ENCODE measurements around the gene HOXA6. TPM values are rescaled to one million over a fixed set of nuclear protein-coding genes. Genes with fewer than 3 reads are reported as not detected.

Gene HOXA6
- total and polyA plus RNA-seq, 9 of the 15 experiments (the other 6 are each of a cell fraction or from before 2014, with no cell fraction given), result not detected

DNA sequence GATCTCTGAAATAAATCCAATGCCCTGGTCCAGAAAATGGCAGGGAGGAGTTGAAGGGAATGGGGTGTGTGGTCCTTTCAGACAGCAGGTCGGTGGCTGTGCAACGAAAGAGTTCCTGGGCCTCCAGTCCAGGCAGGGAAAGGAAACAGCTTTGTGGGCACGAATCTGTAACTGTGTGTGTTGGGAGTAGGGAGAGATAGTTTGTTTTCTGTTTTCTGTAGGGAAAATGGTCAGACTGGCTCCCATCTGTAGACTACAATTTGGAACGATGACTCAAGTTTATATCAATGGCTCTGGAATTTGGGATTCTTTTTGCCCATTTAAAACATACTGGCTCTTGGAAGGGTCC is 20.3 kb upstream of the HOXA6 start:
- BruUV-seq (replicated peaks), result no TSS peak
- Histone ChIP-seq H3K9me1 (ENCODE audit: control insufficient read depth, insufficient read depth, low read length) (no peaks in the 10 kb centered on the region), H3K4me3 (no peak overlapping the region), H4K20me1 (replicated peaks; ENCODE audit: control insufficient read depth, insufficient read depth, low read length) (no peaks in the 10 kb centered on the region), H3K79me2 (ENCODE audit: control insufficient read depth, insufficient read depth, low read length) (no peaks in the 10 kb centered on the region), H3K27ac (ENCODE audit: extremely low read depth, low read depth, low read length) (no peak overlapping the region), H3K27me3 (ENCODE audit: control insufficient read depth in 2 of 2, insufficient read depth in 2 of 2, low read length in 2 of 2) (peaks cover 35 to 79% of the 10 kb centered on the region in 2 experiments), H3K4me1 (replicated peaks in 1 of 2; ENCODE audit: control insufficient read depth in 2 of 2, insufficient read depth in 2 of 2, low read length in 2 of 2) (peaks cover 0 to 13% of the 10 kb centered on the region in 2 experiments; a peak in 2 of 5 replicates), H2AFZ (ENCODE audit: low read depth, low read length) (no peak overlapping the region), H3K36me3 (ENCODE audit: control insufficient read depth, insufficient read depth, low read length) (no peaks in the 10 kb centered on the region), H3K4me2 (ENCODE audit: insufficient read depth, low read length) (no peak overlapping the region), H3K9ac (ENCODE audit: insufficient read depth in 1 of 2, low read depth in 2 of 2, low read length in 2 of 2) (no peak overlapping the region), H3K9me3 (replicated peaks; ENCODE audit: control insufficient read depth, insufficient read depth, low read depth, low read length) (no peaks in the 10 kb centered on the region)
- WGBS (ENCODE audit: insufficient coverage, low coverage, missing lambda C conversion rate), result 8% methylated on average over 4 of the region's 4 CpGs
- FAIRE-seq (no peak), DNase-seq (ENCODE audit: extremely low read depth in 1 of 4, low spot score in 3 of 4) (no peak), ATAC-seq (no peak)
- in situ Hi-C loops (cut with MboI), result loop anchor here (5.0 to 25.0 kb wide), 4 partner anchors 656 to 1281 kb away; no protein-coding TSS in a partner anchor
- TF ChIP-seq ZNF584 (CRISPR knock-in tag; IDR thresholded peaks at IDR 0.05; ENCODE audit: low read depth), result no peak
- no peak for TF ChIP-seq TAF15 (IDR thresholded peaks at IDR 0.05; ENCODE audit: low read depth, low read length)
- TF ChIP-seq CHCHD3 (CRISPR knock-in tag; IDR thresholded peaks at IDR 0.05), result no peak
- no peak for TF ChIP-seq POLR2H (tag; IDR thresholded peaks at IDR 0.05; ENCODE audit: low read depth)
- TF ChIP-seq ZBTB17 (CRISPR knock-in tag; IDR thresholded peaks at IDR 0.05), result no peak
- no peak for TF ChIP-seq ZNF695 (CRISPR knock-in tag; IDR thresholded peaks at IDR 0.05)
- TF ChIP-seq ZNF77 (CRISPR knock-in tag; IDR thresholded peaks at IDR 0.05), result no peak
- no peak for TF ChIP-seq PML (IDR thresholded peaks at IDR 0.05; ENCODE audit: low read length)
- no peak for TF ChIP-seq EP400 (IDR thresholded peaks at IDR 0.05)
- no peak for TF ChIP-seq DIDO1 (tag; IDR thresholded peaks at IDR 0.05; ENCODE audit: low read depth)
- no peak for TF ChIP-seq ZNF764 (CRISPR knock-in tag; IDR thresholded peaks at IDR 0.05; ENCODE audit: low read depth)
- TF ChIP-seq, protein P1, sequence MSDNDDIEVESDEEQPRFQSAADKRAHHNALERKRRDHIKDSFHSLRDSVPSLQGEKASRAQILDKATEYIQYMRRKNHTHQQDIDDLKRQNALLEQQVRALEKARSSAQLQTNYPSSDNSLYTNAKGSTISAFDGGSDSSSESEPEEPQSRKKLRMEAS (CRISPR knock-in tag; IDR thresholded peaks at IDR 0.05), result no peak
- no peak for TF ChIP-seq NFXL1 (CRISPR knock-in tag; IDR thresholded peaks at IDR 0.05)
- TF ChIP-seq, protein P2, sequence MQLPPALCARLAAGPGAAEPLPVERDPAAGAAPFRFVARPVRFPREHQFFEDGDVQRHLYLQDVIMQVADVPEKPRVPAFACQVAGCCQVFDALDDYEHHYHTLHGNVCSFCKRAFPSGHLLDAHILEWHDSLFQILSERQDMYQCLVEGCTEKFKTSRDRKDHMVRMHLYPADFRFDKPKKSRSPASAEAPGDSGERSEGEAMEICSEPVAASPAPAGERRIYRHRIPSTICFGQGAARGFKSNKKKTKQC (CRISPR knock-in tag; IDR thresholded peaks at IDR 0.05), result no peak
- intact Hi-C loops (cut with micrococcal nuclease), result no loop called here
- POLR2A ChIA-PET, result no interaction called here
- CTCF ChIA-PET (ENCODE audit: low intra/inter-chr PET ratio), result no interaction called here
